SW 1271 (cell line): ENCODE measurements around the gene FUOM.
"Not testable (repeated sequence)": the region's sequence is repeated elsewhere in the genome, so short reads cannot be mapped to it uniquely, and the experiment has no call there.

Source experiments
- DNase-seq, 2 experiments: peaks; one replicate each; lab custom pipeline; 2025; lab: John Stamatoyannopoulos, UW

Gene FUOM

GRCh38 chr10:133329491-133330202 lies 28.2 kb downstream of the FUOM start:
- DNase-seq, result peak; percentile 46 to 55

GRCh38 chr10:133328358-133329343 lies 29.2 kb downstream of the FUOM start:
- no peak for DNase-seq

DNA sequence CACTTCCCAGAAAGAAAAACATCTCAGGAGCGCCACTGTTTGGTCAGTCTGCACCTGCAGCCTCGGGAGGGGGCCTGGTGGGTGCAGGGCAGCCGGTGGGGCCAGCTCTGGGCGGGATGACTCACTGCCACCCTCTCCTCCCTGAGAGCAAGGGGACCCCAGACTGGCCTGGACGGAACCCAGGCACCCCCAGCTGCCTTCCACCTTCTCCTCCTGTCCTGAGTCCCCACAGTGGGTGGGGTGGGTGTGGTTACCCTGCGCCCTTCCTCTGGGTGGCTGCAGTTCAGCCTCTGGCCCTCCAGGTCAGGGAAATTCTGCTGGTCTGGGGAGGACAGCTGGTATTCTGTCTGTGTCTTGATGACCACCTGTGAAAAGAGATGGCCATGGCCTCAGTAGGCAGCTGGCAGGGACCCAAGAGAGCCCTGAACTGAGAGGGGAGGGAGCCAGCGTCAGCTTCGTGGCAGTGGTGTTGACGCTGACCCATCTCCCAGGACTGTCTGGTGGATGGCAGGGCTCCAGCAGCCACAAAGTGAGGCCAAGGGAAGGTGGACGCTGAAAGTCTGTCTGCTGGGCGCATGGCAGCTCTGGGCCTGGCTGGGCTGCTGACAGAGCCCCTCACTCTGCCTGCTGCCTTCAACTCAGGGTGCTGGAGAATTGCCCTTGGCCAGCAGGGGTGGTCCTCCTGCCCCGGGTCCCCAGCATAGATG lies 30.0 kb downstream of the FUOM start:
- DNase-seq, result no peak

GRCh38 chr10:133326745-133327650 lies 30.8 kb downstream of the FUOM start:
- DNase-seq, result no peak

DNA sequence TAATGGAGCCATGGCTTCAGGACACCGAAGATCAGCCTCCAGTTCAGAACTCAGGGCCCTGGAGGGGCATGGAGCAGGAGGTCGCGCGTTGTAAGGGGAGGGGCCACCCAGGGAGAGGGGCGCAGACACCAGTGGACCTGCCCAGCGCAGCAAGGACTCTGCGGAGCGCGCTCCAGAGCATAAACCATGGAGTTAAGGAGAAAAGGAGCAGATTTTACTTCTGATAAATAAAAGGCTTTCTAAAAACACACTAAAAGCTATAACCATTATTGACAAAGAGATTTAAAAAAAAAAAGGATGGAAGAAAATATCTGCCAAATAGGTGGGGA lies 31.6 kb downstream of the FUOM start:
- no peak for DNase-seq

- no peak for DNase-seq
These were observed 32.2 kb downstream of the FUOM start for GRCh38 chr10:133325440-133326222.

GRCh38 chr10:133324857-133325260 lies 33.0 kb downstream of the FUOM start:
- no peak for DNase-seq

DNA sequence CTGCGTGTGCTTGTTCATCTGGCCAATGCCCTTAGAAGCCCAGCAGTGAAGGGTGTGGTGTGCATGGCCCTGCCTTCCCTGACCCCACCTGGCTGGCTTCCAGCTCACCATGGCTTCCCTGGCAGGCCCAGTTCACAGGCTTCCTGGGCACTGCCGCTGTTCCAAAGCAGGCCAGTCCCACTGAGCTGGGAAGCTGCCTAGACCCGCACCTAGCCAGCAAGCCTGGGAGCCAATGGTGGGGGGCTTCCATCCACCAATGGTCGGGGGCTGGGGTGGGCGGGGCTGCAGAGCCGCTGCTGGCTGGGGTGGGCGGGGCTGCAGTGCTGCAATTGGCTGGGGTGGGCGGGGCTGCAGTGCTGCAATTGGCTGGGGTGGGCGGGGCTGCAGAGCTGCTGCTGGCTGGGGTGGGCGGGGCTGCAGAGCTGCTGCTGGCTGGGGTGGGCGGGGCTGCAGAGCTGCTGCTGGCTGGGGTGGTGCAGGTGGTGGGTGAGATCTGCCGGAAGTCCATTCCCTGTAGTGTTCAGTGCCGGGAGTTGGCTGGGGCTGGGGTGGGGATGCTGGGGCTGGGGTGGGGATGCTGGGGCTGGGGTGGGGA lies 33.5 kb downstream of the FUOM start:
- peak in 1 of 2 experiments; percentile 16 for DNase-seq

DNA sequence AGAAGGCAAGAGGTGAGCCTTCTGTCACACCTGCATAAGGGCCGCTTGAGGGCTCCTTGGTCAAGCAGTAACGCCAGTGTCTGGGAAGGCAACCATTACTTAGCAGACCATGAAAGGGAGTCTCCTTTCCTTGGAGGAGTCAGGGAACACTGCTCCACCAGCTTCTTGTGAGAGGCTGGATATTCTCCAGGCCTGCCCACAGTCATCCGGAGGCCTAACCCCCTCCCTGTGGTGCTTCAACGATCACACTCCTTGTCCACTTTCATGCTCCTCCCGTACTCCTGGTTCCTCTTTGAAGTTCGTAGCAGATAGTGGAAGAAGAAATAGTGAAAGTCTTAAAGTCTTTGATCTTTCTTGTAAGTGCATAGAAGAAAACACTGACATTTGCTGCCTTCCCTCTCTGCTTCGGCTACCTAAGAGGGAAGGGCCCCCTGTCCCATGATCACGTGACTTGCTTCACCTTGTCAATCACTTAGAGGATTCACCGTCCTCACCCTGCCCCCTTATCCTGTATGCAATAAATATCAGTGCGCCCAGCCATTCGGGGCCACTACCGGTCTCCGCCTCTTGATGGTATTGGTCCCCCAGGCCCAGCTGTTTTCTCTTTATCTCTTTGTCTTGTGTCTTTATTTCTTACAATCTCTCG lies 35.6 kb downstream of the FUOM start:
- DNase-seq, result not testable (repeated sequence)

- not testable (repeated sequence) for DNase-seq
These were observed 36.9 kb downstream of the FUOM start for GRCh38 chr10:133320852-133321422.

DNA sequence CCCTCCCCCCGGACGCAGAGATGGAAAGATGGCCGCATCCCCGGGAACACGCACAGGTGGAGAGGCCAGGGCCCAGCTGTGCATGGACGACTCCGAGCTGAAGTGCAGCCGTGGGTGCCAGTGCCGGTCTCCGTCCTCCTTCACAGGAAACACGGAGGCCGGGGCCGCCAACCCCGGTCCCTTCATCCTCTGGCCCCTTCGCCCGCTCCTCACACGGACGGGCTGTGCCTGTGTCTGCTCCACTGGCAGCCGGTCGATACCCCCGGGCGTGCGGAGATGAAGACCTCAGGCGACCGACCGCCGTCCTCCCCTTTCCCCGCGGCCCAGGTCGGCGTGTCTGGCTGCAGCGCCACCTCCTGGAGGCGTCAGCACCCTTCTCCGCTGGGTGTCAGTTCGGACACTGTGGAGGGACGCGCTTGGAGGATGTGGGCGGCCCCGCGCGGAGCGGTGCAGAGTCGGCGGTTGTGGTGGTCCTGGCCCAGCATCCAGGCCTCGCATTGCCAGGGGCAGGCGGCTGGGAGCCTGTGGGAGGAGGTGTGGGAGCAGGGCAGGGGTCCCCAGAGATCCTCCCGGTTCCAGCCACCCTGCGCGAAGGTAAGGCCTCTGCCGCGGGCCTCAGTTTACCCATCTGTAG lies 39.2 kb downstream of the FUOM start:
- DNase-seq, result peak in 1 of 2 experiments; percentile 42

DNA sequence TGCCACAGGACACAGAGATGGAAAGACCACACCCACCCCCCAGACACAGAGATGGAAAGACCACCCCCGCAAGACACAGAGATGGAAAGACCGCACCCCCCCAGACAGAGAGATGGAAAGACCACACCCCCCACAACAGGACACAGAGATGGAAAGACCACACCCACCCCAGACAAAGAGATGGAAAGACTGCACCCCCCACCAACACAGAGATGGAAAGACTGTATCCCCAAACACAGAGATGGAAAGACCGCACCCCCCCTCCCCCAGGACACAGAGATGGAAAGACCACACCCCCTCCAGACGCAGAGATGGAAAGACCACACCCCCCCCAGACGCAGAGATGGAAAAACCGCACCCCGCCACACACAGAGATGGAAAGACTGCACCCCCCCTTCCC lies 41.1 kb downstream of the FUOM start:
- DNase-seq, result no peak

GRCh38 chr10:133316266-133316665 lies 41.6 kb downstream of the FUOM start:
- DNase-seq, result no peak

GRCh38 chr10:133315847-133316246 lies 42.0 kb downstream of the FUOM start:
- DNase-seq, result no peak

DNA sequence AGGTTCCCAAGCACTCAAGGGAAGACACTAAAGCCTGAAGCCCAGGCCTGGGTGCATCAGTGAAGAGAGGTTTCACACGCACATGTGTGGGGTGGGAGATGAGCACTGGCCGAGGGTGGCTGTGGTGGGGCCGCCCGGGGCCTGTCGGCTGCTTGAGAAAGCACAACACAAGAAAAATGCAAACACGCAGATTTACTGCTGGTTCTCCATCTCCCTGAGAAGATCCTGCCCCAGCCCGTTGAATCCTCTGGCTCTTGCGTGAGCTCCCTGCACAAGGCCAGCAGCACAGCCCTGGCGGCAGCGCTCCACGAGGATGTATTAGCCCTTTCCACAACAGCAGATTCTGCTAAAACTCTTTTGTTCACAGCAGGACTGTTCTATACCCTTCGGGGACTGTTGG lies 42.9 kb downstream of the FUOM start:
- no peak for DNase-seq

DNA sequence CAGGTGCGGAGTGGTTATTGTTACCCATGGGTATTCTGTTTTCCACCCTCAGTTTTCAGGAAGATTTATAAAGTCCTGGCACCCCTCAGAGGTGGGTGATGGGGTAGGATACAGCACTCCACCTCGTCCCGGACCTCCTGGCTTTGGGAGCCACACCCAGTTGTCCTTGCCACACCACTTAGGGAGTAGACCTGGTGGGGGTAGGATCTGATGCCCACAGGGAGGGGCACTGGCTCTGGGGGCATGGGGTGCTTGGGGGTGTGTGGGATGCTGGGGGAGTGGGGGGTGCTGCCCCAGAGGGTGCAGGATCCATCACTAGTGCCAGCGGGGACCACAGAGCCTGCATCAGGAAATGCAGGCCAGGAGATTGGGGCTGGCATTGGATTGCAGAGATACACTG lies 44.6 kb downstream of the FUOM start:
- DNase-seq, result no peak

DNA sequence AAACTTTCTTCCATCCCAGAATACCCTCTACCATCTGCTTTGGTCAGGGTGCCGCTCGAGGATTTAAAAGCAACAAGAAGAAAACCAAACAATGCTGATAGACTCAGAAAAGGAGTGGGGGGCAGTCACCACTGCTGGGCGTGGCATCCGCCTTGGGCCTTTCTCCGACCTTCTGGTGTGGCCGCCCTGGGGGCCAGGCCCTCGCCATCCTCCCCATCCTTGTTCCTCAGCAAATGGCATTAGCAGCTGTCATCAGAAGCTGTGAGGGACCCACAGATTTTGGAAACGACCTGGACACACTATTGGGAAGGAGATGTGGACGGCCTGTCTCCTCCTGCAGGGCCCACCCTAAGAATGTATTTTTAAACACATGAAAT lies 45.1 kb downstream of the FUOM start:
- no peak for DNase-seq

GRCh38 chr10:133312016-133312768 lies 45.6 kb downstream of the FUOM start:
- no peak for DNase-seq
